IMR-90 (cell line): ENCODE data around the gene FGD3.

ENCODE experiments used
- FOS ChIP-seq: fragments of 150-350 bp; IDR thresholded peaks from 2 replicates; pipeline ENCODE4 v1.6.1; 2016; ENCODE audit warnings: low read depth, low read length
- MAFK ChIP-seq: IDR thresholded peaks from 2 replicates; pipeline ENCODE4 v1.6.1; 2012; ENCODE audit warnings: low read depth, low read length, improper control_type of control experiment
- NFE2L2 ChIP-seq: fragments of 150-350 bp; IDR thresholded peaks from 2 replicates; pipeline ENCODE4 v1.6.1; 2016; ENCODE audit warnings: low read depth, mild to moderate bottlenecking, low read length
- RAD21 ChIP-seq: IDR thresholded peaks from 2 replicates; pipeline ENCODE4 v1.6.1; 2012; ENCODE audit warnings: low read length, improper control_type of control experiment
- SMC3 ChIP-seq: fragments of 150-350 bp; IDR thresholded peaks from 2 replicates; pipeline ENCODE4 v1.6.1; 2016; ENCODE audit warnings: low read depth, mild to moderate bottlenecking, antibody characterized with exemption, low read length, moderate library complexity
- TF ChIP-seq, protein P1 (sequence below): conservative IDR thresholded peaks from 2 replicates; pipeline ENCODE4 v1.5.1; 2012; ENCODE audit warnings: mild to moderate bottlenecking, low read depth, low read length, improper control_type of control experiment

DNA sequence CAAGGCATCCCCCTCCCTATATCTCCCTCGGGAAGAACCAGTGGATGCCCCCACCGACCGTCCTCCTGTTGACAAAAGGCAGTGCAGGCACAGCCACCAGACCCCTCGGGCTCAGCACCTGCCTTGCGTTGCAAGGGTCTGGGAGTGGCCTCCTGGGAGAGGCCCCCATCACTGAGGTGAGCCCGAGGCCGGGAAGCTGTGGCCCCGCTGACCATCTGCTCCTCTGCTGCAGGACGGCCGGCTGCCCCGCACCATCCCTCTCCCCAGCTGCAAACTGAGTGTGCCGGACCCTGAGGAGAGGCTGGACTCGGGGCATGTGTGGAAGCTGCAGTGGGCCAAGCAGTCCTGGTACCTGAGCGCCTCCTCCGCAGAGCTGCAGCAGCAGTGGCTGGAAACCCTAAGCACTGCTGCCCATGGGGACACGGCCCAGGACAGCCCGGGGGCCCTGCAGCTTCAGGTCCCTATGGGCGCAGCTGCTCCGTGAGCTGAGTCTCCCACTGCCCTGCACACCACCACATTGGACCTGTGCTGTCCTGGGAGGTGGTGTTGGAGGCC is 87.9 kb downstream of the FGD3 start:
- TF ChIP-seq, protein P1, sequence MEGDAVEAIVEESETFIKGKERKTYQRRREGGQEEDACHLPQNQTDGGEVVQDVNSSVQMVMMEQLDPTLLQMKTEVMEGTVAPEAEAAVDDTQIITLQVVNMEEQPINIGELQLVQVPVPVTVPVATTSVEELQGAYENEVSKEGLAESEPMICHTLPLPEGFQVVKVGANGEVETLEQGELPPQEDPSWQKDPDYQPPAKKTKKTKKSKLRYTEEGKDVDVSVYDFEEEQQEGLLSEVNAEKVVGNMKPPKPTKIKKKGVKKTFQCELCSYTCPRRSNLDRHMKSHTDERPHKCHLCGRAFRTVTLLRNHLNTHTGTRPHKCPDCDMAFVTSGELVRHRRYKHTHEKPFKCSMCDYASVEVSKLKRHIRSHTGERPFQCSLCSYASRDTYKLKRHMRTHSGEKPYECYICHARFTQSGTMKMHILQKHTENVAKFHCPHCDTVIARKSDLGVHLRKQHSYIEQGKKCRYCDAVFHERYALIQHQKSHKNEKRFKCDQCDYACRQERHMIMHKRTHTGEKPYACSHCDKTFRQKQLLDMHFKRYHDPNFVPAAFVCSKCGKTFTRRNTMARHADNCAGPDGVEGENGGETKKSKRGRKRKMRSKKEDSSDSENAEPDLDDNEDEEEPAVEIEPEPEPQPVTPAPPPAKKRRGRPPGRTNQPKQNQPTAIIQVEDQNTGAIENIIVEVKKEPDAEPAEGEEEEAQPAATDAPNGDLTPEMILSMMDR = no peak
- TF ChIP-seq MAFK = no peak
- no peak for TF ChIP-seq SMC3
- no peak for TF ChIP-seq RAD21
- no peak for TF ChIP-seq NFE2L2
- TF ChIP-seq FOS = no peak
